ENCODE measurements around the gene DOCK4. TPM values are rescaled to one million over a fixed set of nuclear protein-coding genes. Genes with fewer than 3 reads are reported as not detected.
A peak's percentile ranks its signal among the peaks of the same experiment; 100 is the strongest.

Gene DOCK4
- total and polyA plus RNA-seq, 7 donors, result 1.8 to 12.7 (median 7.1) TPM

DNA sequence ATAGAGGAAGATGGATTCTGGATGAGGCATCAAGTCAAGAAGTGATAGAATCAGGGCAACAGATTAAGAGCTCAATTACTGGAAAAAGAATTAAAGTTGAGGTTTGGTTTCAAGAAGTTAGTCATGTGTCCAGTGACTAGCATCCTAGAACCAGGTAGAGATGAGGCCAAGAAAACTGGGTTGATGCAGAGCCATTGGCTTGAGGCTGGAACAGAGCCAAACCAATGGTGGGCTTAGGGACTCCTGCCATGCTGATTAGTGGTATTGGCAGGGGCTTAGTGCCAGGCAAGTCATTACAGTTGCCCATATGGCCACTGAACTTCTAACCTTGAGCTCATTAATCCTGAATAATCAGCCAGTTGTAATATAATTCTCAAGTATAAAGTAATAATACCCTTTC, 18.8 kb upstream of the DOCK4 start:
- no peaks in the 10 kb centered on the region for H3K27me3 ChIP-seq (ENCODE audit: insufficient read depth in 3 of 3, low read length in 2 of 3)
- H3K36me3 ChIP-seq (ENCODE audit: insufficient read depth in 1 of 2, low read depth in 1 of 2), result no peaks in the 10 kb centered on the region
- no peak for ATAC-seq
- TF ChIP-seq, protein P1, sequence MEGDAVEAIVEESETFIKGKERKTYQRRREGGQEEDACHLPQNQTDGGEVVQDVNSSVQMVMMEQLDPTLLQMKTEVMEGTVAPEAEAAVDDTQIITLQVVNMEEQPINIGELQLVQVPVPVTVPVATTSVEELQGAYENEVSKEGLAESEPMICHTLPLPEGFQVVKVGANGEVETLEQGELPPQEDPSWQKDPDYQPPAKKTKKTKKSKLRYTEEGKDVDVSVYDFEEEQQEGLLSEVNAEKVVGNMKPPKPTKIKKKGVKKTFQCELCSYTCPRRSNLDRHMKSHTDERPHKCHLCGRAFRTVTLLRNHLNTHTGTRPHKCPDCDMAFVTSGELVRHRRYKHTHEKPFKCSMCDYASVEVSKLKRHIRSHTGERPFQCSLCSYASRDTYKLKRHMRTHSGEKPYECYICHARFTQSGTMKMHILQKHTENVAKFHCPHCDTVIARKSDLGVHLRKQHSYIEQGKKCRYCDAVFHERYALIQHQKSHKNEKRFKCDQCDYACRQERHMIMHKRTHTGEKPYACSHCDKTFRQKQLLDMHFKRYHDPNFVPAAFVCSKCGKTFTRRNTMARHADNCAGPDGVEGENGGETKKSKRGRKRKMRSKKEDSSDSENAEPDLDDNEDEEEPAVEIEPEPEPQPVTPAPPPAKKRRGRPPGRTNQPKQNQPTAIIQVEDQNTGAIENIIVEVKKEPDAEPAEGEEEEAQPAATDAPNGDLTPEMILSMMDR (IDR thresholded peaks at IDR 0.05), result no peak
- no peak overlapping the region for H3K4me3 ChIP-seq
- no peak overlapping the region for H3K27ac ChIP-seq
- no peaks in the 10 kb centered on the region for H3K9me3 ChIP-seq
- H3K4me1 ChIP-seq, result no peaks in the 10 kb centered on the region
- no peak for DNase-seq
- intact Hi-C loops (cut with DNase I), result no loop called here

DNA sequence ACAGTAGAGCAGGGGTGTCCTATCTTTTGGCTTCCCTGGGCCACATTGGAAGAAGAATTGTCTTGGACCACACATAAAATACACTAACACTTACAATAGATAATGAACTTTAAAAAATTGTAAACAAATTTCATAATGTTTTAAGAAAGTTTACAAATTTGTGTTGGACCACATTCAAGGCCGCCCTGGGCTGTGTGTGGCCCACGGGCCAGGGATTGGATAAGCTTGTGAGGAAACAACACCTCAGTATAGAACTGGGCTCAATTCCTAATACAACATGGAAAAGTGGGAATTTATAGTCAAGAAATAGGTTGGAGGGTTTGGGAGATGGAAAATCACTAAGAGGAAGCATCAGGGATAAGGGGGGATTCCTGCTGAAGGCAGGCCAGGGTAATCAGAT, 18.0 kb upstream of the DOCK4 start:
- intact Hi-C loops (cut with DNase I), result no loop called here
- WGBS, 3 donors, result 97 to 99% (median 97%) methylated on average over 2 of the region's 2 CpGs
- ATAC-seq, result no peak

DNA sequence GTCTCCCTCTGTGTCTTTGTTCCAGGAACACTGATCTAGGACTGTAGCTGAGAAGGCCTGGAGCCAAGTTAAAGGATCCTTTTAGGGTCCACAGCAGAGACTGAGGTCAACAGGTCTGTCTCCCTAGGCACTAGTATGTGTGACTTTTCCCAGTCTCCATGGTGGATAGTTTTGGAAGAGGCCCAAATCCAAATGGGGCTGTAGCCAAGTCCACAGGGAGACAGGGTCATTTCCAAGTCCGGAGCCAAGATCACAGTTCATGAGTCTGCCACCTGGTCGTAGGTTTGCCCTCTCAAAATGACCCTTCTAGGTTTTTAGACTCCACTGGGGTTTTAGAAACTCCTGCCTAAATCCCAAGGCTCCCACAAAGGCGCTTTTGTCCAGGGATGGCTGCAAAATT, 17.1 kb upstream of the DOCK4 start:
- no peak for DNase-seq
- H3K4me3 ChIP-seq, result no peak overlapping the region
- TF ChIP-seq, protein P1 (IDR thresholded peaks at IDR 0.05), result no peak
- H3K27me3 ChIP-seq (ENCODE audit: insufficient read depth in 3 of 3, low read length in 2 of 3), result no peaks in the 10 kb centered on the region
- no peak for ATAC-seq
- no peak overlapping the region for H3K27ac ChIP-seq
- 51 to 61% (median 54%) methylated on average over 3 of the region's 3 CpGs for WGBS, 3 donors
- intact Hi-C loops (cut with DNase I), result no loop called here
- H3K4me1 ChIP-seq, result no peaks in the 10 kb centered on the region
- H3K36me3 ChIP-seq (ENCODE audit: insufficient read depth in 1 of 2, low read depth in 1 of 2), result no peaks in the 10 kb centered on the region
- no peaks in the 10 kb centered on the region for H3K9me3 ChIP-seq

More for the DNA sequence above, 18.0 kb upstream of the DOCK4 start:
- Histone ChIP-seq H3K27me3 (ENCODE audit: insufficient read depth in 3 of 3, low read length in 2 of 3) (no peaks in the 10 kb centered on the region), H3K27ac (no peak overlapping the region), H3K4me1 (no peaks in the 10 kb centered on the region), H3K9me3 (no peaks in the 10 kb centered on the region), H3K36me3 (ENCODE audit: insufficient read depth in 1 of 2, low read depth in 1 of 2) (no peaks in the 10 kb centered on the region), H3K4me3 (no peak overlapping the region)
- no peak for DNase-seq
- TF ChIP-seq, protein P1 (IDR thresholded peaks at IDR 0.05), result no peak

DNA sequence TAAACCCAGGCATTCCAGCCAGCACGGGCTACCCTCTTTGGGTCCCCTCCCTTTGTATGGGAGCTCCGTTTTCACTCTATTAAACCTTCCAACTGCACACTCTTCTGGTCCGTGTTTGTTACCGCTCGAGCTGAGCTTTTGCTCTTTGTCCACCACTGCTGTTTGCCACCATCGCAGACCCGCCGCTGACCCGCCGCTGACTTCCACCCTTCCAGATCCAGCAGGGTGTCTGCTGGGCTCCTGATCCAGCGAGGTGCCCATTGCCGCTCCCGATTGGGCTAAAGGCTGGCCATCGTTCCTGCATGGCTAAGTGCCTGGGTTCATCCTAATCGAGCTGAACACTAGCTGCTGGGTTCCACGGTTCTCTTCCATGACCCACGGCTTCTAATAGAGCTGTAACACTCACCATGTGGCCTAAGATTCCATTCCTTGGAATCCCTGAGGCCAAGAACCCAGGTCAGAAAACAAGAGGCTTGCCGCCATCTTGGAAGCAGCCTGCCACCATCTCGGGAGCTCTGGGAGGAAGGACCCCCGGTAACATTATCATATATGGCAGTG, 14.8 kb upstream of the DOCK4 start:
- TF ChIP-seq, protein P1 (IDR thresholded peaks at IDR 0.05), result no peak
- Histone ChIP-seq H3K27me3 (ENCODE audit: insufficient read depth in 3 of 3, low read length in 2 of 3) (no peaks in the 10 kb centered on the region), H3K36me3 (ENCODE audit: insufficient read depth in 1 of 2, low read depth in 1 of 2) (no peaks in the 10 kb centered on the region), H3K27ac (no peak overlapping the region), H3K4me1 (no peaks in the 10 kb centered on the region), H3K9me3 (no peaks in the 10 kb centered on the region), H3K4me3 (no peak overlapping the region)
- intact Hi-C loops (cut with DNase I), result no loop called here
- peak in 1 of 2 donors; percentile 38 for DNase-seq
- 92% methylated on average over 17 to 20 of the region's 20 CpGs for WGBS, 3 donors
- ATAC-seq, result no peak

DNA sequence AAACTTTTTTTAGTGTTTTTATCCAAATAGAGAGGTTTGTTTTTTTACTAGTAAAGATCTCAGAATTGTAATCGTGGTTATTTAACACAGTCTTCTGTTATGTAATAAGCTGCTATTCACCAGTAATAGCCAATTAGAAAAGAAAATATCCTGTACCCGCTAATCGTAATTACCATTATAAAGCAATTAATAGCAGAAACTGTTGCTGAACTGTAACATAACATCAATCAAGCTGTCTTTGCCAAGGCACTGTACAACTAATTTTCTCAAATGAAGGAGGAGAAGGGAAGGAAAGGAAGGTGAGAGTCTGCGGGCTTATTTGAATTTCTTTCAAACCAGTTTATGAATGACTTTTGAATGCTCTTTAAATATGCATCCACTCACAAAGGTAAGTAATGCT, 9.6 kb upstream of the DOCK4 start:
- H3K4me3 ChIP-seq, result no peak overlapping the region
- TF ChIP-seq, protein P1 (IDR thresholded peaks at IDR 0.05), result no peak
- 75 to 78% (median 75%) methylated on average over 4 of the region's 4 CpGs for WGBS, 3 donors
- H3K9me3 ChIP-seq, result no peaks in the 10 kb centered on the region
- H3K27ac ChIP-seq, result no peak overlapping the region
- H3K36me3 ChIP-seq (ENCODE audit: insufficient read depth in 1 of 2, low read depth in 1 of 2), result no peaks in the 10 kb centered on the region
- DNase-seq, result no peak
- intact Hi-C loops (cut with DNase I), result loop anchor here in 1 of 2 donors (10.0 kb wide), 1 partner anchor 461 kb away; no protein-coding TSS in a partner anchor
- no peaks in the 10 kb centered on the region for H3K27me3 ChIP-seq (ENCODE audit: insufficient read depth in 3 of 3, low read length in 2 of 3)
- peaks cover 21% of the 10 kb centered on the region for H3K4me1 ChIP-seq
- ATAC-seq, result no peak

All from psoas muscle (tissue), 8 donors.